NCI-H1417 treated with DMSO at 0.1 percent for 48 hours (cell line): ENCODE results near the gene CDY2B.
"Not testable (repeated sequence)": the region's sequence is repeated elsewhere in the genome, so short reads cannot be mapped to it uniquely, and the experiment has no call there.

Source experiments
- DNase-seq: peaks from one replicate; lab custom pipeline; 2025; lab: John Stamatoyannopoulos, UW

CDY2B gene, protein sequence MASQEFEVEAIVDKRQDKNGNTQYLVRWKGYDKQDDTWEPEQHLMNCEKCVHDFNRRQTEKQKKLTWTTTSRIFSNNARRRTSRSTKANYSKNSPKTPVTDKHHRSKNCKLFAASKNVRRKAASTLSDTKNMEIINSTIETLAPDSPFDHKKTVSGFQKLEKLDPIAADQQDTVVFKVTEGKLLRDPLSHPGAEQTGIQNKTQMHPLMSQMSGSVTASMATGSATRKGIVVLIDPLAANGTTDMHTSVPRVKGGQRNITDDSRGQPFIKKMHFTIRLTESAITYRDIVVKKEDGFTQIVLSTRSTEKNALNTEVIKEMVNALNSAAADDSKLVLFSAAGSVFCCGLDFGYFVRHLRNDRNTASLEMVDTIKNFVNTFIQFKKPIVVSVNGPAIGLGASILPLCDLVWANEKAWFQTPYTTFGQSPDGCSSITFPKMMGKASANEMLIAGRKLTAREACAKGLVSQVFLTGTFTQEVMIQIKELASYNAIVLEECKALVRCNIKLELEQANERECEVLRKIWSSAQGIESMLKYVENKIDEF

DNA sequence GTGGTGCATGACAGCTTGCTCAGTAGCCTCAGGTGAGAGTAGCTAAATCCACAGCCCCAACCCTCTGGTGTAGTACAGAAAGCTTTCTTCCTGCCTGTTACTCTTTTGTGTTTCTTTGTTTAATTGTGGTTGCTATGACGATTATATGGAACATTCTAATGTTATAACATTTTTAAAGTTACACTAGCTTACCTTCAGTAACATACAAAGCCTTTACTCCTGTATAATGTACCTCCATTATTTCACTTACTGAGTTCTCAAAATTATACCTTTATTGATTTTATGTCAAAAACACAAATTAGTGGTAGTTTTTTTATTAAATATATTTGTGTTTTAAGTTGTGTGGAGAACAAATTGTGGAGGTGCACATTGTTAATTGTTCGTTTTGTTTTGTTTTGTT lies at the start of gene CDY2B:
TSS of gene CDY2B (minus strand) at position 101 of the 400 bp plus-strand sequence. CDS start 328 bp downstream, outside the sequence.
- not testable (repeated sequence) for DNase-seq

GRCh38 chrY:17908009-17908408 lies 28.0 kb upstream of the CDY2B start:
- DNase-seq = not testable (repeated sequence)

- not testable (repeated sequence) for DNase-seq
Measured at GRCh38 chrY:17907351-17907750, 27.3 kb upstream of the CDY2B start.

DNA sequence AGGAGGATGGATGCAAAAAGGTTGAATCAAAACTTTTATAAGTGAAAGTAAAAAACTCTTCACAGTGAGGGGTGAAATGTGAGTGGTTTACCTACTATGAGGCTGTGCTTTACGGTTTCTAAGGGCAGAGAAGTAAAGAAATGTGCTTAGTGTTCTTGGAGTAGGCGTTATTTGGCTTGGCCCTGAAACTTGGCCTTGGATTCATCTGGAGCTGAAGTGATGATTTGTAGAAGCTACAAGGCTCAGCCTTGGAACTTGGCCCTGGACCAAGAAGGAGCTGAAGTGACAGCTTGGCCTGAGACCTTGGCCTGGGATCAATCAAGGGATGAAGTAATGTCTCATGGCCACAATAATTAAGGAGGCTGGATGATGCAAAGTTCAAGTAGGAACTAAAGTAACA lies 1.7 kb upstream of the CDY2B start:
- not testable (repeated sequence) for DNase-seq

DNA sequence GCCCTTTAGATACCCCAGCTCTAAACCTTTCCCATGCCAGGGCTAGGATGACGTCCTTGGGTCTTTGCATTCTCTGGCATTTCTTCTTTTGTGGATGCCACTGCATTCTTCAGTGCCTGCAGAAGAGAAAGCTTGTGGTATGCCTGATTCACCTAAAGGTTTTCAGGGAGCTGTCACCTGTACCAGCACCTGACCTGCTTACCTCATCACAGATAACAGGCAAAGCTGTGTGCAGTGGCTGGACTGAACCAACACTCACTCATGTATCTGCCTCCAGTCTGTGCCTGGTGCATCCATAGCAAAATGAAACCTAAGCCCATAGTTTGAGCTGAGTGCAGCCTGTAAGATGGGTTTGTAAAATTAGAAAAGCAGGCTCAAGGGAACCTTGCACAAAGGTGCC lies 3.3 kb downstream of the CDY2B start:
- DNase-seq = not testable (repeated sequence)

- not testable (repeated sequence) for DNase-seq
Measured at GRCh38 chrY:17875401-17875800, 4.6 kb downstream of the CDY2B start.

DNA sequence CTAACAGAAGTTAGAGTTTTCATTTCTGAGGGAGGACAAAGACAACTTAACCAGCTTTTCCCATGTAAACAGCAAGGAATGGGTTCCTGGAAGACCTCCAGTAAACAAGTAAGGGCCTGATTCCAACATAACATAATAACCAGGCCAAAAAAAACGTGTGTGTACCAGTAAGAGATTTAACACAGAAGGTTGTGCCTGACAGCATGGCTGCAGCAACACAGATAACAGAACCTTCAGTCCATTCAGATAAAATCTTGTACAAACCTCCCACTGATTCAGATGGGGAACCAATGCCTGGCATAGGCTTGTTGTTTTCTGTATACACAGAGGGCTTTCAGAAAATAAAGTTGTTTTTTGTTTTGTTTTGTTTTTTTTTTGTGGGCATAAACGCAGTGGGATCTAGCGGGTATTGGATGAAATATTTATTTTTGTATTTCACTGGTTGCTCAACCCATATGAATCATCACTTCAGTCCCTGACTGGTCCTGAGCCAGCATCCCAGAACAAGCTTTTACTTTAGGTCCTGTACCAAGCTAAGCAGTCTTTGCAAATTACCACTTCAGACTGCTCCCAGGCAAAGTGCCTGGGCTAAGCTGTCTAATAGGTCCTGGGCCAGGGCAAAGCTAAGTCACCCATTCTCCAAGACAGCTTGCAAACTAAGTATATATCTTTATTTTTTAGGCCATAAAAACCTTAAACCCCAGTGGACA lies 8.7 kb downstream of the CDY2B start:
- DNase-seq = not testable (repeated sequence)

DNA sequence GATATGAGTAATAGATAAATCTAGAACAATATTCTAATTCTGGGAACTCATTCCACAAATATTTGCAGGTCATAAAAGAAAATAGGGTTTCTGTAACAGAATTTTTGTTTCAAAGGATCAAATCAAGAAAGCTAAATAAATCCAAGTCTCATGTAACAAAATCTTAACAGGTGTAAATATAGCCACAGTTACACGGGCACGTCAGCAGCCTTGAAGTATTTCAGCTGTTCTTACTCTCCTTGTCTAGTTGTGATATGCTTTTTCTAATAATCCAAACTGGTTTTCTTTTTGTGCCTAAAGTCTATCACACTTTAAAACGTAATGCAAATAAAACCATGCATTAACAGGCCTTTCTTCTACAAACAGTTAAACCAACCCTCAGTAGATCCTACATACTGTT lies 9.3 kb downstream of the CDY2B start:
- DNase-seq = not testable (repeated sequence)

DNA sequence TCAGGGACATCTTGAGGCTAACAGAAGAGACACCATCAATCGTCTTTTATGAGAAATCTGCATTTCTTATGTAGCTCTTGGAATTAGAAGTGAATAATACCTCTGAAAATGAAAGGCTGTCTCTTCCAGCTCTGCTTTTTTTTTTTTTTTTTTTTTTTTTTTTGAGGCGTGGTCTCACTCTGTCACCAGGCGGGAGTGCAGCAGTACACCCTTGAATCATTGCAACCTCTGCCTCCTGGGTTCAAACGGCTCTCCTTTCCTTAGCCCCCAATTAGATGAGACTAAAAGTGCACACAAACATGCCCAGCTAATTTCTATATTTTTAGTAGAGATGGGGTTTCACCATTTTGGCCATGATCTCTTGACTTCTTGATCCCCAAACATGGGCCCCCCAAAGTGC lies 12.2 kb downstream of the CDY2B start:
- DNase-seq = not testable (repeated sequence)

- DNase-seq = not testable (repeated sequence)
Measured at GRCh38 chrY:17860634-17861033, 19.4 kb downstream of the CDY2B start.

DNA sequence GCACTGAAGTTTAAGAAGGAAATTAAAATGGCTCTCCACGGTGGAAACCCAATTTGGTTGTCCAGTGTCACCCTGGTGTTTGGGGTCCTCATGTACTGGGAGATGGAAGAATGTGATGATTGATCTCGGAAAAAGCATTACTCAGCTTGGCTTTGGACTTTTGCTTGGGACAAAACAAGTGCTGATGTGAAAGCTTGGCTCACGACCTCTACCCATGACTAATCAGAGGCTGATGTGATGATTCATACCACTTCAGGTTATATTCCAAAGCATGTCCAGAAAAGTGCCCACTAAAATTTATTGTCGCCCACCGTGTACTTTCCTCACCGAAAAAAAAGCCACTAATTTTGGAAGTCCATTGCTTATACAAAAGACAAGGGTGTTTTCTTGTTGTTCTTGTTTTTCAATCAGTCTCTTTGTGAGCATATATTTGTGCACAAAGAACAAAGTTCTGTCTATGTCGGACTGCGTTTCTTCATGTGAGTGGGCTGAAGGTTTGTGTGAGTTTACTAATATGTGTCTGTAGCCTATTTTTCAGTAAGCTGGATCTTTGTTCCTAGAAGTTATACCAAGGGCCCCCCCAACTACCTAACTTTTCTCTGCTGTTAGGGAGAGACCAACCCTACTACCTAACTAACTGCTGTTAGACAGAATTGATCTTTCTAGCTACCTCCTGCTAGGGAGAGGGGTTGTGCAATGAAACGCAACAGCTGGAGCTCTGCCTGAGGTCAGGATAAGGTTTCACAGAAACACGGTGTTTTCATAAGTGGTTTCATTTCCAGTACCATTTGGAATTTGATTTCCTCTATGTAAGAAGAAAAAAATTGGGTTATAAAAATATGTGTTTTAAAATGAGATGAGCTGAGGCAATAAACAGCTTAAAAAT lies 22.8 kb downstream of the CDY2B start:
- not testable (repeated sequence) for DNase-seq

GRCh38 chrY:17856508-17856907 lies 23.5 kb downstream of the CDY2B start:
- DNase-seq = not testable (repeated sequence)

DNA sequence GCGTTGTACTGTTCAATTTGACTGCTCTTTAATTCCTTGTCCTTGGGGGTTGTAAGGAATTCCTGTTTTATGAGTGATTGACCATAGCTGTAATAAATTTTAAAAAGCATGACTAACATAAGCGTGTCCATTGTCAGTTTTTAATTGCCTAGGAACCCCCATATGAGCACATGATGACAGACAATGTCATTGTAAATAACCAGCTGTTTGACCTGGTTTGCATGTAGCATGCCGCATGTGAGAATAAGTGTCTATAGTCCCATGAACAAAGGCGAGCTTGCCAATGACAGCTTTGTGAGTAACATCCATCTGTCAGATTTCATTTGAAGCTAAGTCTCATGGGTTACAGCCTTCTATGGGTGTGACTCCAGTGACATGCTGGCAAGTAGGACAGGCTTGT lies 30.9 kb downstream of the CDY2B start:
- not testable (repeated sequence) for DNase-seq

- not testable (repeated sequence) for DNase-seq
Measured at GRCh38 chrY:17832149-17832548, 47.9 kb downstream of the CDY2B start.
